T-helper 2 cell (primary cell): Measurements from ENCODE around the gene CELSR2.
A peak's percentile ranks its signal among the peaks of the same experiment; 100 is the strongest.
"Not testable (repeated sequence)": the region's sequence is repeated elsewhere in the genome, so short reads cannot be mapped to it uniquely, and the experiment has no call there.

Experiments
- DNase-seq, 5 experiments: peaks; one replicate each; pipeline versions ENCODE4 v3.0.0 to v3.0.0-alpha.2; 2012 to 2022

The CELSR2 gene

GRCh38 chr1:109281680-109282496 lies 32.5 kb downstream of the CELSR2 start:
- DNase-seq = no peak

DNA sequence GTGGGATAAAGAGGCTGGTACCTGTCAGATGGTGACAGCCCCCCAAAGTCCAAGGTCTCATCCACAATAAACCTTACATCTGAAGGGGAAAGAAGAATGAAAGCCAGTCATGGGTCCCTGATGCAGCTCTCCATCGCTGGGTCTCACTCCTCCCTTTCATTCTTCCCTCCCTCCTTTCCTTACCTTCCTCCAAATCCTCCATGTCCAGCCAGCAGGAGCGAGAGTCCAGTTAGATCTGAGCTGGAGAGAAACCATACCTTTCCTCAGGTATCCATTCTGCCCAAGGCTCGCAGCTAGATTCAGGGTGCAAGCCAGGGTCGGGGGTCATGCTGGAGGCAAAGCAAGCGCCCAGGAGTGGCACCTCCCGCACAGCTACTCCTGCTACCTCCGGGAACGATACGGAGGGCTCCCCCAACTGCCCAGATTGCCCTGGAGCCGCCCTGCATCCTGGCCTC lies 33.2 kb downstream of the CELSR2 start:
- no peak for DNase-seq

GRCh38 chr1:109282952-109283747 lies 33.8 kb downstream of the CELSR2 start, which contains the start of gene PSRC1:
Gene PSRC1, minus strand, starts transcription at chr1:109283145.
- DNase-seq = peak; percentile 77 to 91 (median 83)

DNA sequence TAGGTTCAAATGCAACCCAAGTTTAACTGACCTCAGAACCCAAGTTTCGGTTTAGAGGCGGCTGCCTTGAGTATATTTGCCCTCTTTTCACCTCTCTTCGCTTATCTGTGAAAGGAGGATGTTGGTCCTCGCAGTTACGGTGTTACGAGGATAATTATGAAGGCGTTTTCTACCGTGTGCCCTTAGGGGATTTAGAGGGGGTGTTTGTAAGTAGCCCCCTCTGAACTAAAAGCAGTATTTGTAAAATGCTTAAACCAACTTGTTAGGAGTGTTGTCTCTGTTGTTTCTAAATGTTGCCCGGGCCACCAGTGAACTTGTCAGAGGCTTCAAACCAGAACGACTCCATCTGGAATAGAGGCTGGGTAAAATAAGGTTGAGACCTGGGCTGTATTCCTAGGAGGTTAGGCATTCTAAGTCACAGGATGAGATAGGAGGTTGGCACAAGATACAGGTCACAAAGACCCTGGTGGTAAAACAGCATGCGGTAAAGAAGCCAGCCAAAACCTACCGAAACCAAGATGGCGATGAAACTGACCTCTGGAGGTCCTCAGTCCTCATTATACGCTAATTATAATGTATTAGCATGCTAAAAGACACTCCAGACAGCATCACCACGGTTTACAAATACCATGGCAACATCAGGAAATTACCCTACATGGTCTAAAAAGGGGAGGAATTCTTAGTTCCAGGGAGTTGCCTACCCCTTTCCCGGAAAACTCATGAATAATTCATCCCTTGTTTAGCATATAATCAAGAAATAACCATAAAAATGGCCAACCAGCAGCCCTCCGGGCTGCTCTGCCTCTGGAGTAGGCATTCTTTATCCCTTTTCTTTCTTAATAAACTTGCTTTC lies 34.6 kb downstream of the CELSR2 start:
- peak in 1 of 5 experiments; percentile 81 for DNase-seq

- not testable (repeated sequence) for DNase-seq
These were observed 37.4 kb downstream of the CELSR2 start for GRCh38 chr1:109286762-109287161.

DNA sequence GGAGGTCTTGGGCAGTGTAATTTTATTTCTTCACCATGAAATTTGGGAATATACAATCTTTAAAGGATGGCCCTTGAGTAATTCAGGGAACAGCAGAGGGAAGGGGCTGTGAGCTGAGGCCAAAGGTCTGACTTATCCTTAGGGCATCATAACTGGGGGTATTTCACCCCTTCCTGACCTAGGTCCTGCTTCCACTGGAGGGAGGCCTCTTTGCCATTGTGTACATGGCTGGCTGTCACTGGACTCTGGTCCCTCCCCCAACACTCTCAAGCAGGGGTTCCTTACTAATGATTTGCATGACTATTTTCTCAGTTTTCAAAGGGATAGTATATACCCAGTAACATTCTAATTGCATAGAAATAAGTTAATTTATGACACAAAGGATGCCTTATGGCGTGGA lies 40.8 kb downstream of the CELSR2 start:
- no peak for DNase-seq

GRCh38 chr1:109290998-109291397 lies 41.7 kb downstream of the CELSR2 start:
- no peak for DNase-seq

- DNase-seq = no peak
These were observed 43.0 kb downstream of the CELSR2 start for GRCh38 chr1:109292364-109292763.

DNA sequence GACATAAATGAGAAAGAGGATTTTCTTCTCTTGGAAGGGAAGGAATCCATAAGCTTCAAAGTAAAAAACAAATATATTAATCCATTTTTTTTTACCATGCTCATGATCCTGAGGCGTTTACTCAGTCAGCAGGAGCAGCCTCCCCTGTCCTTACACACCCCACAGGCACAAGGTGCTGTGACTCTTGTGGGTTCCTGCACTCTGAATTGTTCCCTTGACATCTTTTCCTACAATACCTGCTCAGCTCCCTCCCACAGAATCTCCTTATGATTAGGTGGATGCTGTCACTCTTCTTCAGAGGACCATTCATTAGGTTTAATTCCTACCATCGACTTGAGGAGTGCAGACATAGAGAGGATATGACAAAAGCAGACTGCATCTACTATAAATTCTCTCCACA lies 43.7 kb downstream of the CELSR2 start:
- no peak for DNase-seq

GRCh38 chr1:109294481-109294880 lies 45.1 kb downstream of the CELSR2 start:
- DNase-seq = no peak

DNA sequence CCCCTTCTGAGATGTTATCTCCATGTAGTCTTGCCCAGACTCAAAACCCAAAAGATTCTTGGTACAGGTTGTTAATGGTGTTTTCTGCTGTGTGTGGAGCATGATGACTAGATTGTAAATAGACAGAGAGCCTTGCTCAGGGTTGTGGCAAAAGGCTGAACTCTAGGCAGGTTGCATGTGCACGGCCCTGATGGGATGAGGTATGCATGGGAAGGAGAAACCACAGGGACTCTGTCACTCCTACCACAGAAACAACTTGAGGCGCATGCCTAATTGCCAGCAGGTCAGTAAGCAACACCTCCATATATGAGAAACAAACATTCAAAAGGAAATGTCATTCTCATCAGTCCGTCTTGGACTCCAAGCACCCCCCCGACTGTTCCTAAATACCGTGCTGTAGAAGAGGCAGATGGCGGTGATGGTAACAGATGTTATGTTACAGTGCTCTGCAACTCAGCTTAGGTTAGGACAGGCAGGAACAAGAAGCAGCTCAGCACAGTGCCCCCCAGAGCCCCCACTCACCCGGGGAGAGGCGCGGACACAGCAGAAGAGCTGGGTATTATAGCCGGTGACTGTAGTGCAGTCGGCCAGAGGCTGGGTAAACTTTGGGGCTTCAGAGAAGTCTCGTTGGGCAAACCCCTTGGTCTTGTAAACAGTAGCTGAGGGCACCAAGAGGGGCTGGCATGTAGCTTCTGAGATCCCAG lies 46.5 kb downstream of the CELSR2 start:
- no peak for DNase-seq

DNA sequence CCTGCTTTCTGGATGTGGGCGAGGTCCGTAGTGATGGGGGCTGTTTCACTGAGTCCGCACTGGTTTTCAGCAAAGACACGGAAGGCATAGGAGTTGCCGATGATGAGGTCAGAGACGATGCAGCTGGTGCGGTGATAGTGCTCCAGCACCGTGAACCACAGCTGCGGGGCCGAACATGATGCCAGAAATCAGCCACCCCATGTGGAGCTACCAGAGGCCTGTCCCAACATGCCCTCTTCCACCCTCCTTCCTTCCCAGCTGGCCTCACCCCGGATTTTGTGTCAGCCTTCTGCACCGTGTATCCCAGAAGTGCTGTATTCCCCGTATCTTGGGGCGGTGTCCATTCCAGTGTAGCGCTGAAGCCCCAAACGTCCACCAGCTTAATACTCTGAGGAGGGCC lies 47.4 kb downstream of the CELSR2 start:
- no peak for DNase-seq

DNA sequence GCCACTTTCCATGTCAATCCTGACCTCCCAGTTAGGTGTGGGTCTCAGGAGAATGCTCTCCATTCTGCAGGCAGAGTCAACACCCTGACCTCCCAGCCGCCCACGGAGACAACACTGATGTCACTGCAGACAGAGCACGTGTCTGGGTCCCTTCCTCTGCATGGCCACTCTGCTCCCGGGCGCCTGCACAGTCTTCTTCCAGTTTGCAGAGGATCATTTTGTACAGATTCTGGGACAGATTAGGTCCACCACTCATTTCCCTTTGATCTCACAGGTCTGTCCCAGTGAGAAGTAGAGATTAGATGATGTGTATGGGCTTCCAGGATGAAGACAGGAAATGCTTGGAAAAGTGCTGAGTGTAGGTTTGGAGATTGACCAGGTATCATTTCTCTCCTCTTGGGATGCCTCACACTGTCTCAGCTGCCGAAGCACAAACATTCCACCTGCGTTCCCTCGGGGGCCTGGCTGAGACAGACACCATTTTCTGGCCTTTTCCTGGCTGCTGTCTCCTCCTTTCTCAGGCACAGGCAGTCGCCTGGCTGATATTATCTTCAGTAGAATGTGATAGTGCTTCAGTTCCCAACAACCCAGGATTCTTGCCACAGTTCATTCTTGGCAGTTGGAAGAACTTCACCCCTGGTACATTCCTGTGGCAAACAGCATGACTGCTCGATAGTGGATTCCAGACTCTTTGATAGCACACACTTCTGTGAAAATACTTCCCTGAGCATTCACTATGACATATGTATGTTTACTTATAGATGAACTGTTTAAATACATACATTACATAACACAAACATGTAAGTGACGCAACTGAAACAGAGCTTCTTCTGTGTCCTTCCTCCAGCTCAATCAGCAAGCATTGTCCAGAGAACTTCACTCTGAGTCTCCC lies 49.6 kb downstream of the CELSR2 start:
- DNase-seq = no peak

DNA sequence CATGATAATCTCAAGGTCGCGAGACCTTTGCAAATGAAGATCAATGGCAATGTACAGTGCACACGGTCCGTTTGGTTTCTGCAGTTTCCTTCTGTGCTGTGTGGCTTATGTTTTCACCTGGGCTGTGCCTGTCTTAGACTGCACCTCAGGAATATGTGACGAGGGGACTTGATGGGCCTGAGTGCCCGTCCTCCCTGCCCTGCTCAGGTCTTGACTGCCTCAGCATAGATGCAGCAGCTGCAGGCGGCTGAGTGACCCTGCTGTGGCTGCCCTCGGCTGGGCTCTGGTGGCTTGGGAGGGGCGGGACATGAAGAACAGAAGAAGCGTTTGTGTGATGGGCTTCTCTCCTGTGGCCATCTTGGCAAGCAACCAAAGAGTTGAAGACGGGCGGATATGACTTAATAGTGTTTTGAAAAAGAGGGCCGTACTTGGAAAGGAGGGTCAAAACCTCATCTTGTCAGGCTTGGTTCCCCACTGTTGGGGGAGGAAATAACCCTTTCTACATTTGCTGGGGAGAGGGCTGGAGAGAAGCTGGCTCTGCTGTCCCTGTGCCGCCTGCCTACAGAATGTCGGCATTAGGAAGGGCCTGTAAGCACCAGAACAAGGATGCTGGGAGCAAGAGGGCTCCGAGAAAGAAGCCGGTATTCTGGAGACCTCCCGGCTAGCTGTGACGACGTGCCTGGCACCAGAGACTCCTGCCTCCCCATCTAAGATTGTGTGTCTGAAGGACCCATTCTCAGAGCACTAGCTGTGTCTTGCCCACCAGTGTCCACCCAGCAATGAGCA lies 50.4 kb downstream of the CELSR2 start:
- DNase-seq = no peak

DNA sequence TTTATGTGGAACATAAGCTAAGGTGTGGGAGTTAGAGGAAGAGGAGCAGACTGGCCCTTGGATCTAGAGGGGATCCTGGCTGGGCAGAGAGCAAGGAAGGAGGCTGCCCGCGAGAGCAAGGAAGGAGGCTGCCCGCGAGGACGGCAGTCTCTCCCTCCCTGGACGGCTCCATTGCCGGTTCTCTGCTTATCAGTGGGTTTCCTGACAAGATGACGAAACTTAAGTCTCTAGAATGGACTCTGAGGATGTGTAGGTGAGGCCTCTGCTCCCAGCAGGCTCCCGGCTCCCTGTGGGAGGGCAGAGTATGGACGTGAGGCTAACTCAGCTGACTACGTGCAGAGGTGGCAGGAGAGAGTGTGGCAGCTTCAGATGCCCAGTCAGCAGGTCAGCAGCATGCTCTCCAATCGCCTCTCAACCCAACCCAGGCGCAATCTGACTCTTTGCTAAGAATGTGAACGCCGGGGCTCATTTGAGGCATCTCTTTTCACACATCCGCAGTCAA lies 51.4 kb downstream of the CELSR2 start:
- no peak for DNase-seq

- no peak for DNase-seq
These were observed 52.5 kb downstream of the CELSR2 start for GRCh38 chr1:109301874-109302273.

DNA sequence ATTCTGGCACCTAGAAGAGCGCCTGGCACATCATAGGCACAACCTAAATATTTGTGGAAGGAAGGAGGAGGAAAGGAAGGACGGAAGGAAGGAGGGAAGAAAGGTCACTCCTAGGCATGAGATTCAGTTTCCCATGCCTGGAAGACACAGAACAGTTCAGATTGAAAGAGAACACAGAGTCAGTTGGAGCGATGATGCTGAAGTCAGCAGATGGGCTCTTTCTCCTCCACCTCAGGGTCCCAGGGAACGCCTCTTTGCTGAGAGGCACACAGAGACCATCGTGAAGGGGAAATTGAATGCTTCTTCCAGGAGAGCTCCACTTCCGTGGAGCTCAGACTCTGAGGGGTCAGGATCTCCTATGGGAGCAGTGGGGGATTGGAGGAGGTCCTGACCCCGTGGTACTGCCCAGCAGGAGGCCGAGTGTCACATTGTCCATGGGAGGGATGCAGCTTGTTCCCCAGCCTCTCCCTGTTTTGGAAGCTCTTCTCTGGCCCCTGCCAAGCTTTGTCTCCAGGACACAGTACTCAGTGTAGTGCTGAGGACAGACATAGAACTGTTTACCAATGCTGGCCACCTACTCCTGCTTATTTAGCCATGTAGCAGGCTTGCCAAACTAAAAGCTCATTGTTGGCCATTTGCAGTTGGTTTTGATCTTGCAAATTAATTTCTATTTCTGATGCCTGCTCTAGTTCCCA lies 55.0 kb downstream of the CELSR2 start:
- no peak for DNase-seq

- not testable (repeated sequence) for DNase-seq
These were observed 56.7 kb downstream of the CELSR2 start for GRCh38 chr1:109305991-109306390.

GRCh38 chr1:109306832-109307273 lies 57.5 kb downstream of the CELSR2 start, which contains the start of gene MYBPHL:
Gene MYBPHL, minus strand, starts transcription at chr1:109307011. Its CDS starts 20 bp downstream, at chr1:109306991.
- no peak for DNase-seq
